Measurements from ENCODE around the gene KL. TPM values are rescaled to one million over a fixed set of nuclear protein-coding genes. Genes with fewer than 3 reads are reported as not detected.

Gene KL
- total RNA-seq, 1 experiment from 2014 or later, result 0.52 TPM

GRCh38 chr13:33106656-33107360 lies 90.6 kb downstream of the KL start:
- Mint-ChIP-seq H3K27me3 (ENCODE audit: unreplicated experiment) (no peaks in the 10 kb centered on the region), H3K4me1 (ENCODE audit: low read depth, unreplicated experiment) (no peaks in the 10 kb centered on the region), H3K4me3 (ENCODE audit: low read depth, unreplicated experiment) (no peak overlapping the region), H3K36me3 (ENCODE audit: insufficient read depth, unreplicated experiment) (no peaks in the 10 kb centered on the region), H3K27ac (ENCODE audit: unreplicated experiment) (no peak overlapping the region), H3K9me3 (ENCODE audit: low read depth, unreplicated experiment) (no peaks in the 10 kb centered on the region)
- intact Hi-C loops (cut with micrococcal nuclease; ENCODE audit: unreplicated experiment), result no loop called here
- no TSS peak for BruUV-seq (replicated peaks)
- no peak for TF ChIP-seq CTCF (IDR thresholded peaks at IDR 0.05; ENCODE audit: unreplicated experiment)
- no peak for DNase-seq
- CTCF ChIA-PET, result no interaction called here

DNA sequence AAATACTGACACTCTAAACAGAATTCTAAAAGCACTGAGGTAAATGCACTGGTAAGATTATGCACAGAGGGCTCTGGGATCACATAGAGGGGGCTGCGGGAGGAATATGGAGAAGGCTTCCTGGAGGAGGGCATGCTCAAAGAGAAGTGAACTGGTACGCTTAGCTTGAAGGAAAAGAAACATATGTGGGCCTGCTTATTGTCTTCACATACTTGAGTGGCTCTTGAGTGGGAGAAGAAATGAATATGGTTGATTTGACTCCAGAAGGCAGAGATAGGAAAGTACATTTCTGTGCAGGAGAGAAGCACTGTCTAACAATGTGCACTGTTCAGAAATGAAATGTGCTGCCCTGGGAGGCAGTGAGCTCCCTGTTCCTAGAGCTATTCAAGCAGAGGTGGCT lies 91.1 kb downstream of the KL start:
- H3K36me3 Mint-ChIP-seq (ENCODE audit: insufficient read depth, unreplicated experiment), result no peaks in the 10 kb centered on the region
- intact Hi-C loops (cut with micrococcal nuclease; ENCODE audit: unreplicated experiment), result no loop called here
- no peak overlapping the region for H3K4me3 Mint-ChIP-seq (ENCODE audit: low read depth, unreplicated experiment)
- CTCF ChIA-PET, result no interaction called here
- no peaks in the 10 kb centered on the region for H3K27me3 Mint-ChIP-seq (ENCODE audit: unreplicated experiment)
- no peaks in the 10 kb centered on the region for H3K4me1 Mint-ChIP-seq (ENCODE audit: low read depth, unreplicated experiment)
- no peak for TF ChIP-seq CTCF (IDR thresholded peaks at IDR 0.05; ENCODE audit: unreplicated experiment)
- H3K9me3 Mint-ChIP-seq (ENCODE audit: low read depth, unreplicated experiment), result no peaks in the 10 kb centered on the region
- BruUV-seq (replicated peaks), result no TSS peak
- DNase-seq, result no peak
- H3K27ac Mint-ChIP-seq (ENCODE audit: unreplicated experiment), result no peak overlapping the region

DNA sequence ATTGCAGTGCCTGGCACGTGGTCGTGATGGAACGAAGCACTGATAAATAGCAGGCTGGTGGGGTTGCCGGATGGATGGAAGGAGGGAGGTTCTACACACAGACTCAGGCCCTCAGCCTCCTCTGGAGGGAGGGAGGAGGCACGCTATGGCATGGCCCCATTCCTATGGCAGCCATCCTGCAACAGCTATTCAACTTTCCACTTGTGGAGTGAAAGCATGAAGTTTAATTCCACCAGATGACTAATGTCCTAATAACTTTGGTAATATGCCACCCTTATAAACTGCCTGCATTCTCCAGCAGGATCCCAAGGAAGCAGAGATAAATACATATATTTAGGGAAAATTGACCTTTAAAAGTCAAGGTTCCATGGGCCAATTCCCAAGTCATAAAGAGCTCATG lies 92.4 kb downstream of the KL start:
- H3K27ac Mint-ChIP-seq (ENCODE audit: unreplicated experiment), result no peak overlapping the region
- no peak for TF ChIP-seq CTCF (IDR thresholded peaks at IDR 0.05; ENCODE audit: unreplicated experiment)
- BruUV-seq (replicated peaks), result no TSS peak
- H3K4me3 Mint-ChIP-seq (ENCODE audit: low read depth, unreplicated experiment), result no peak overlapping the region
- H3K4me1 Mint-ChIP-seq (ENCODE audit: low read depth, unreplicated experiment), result no peaks in the 10 kb centered on the region
- no peaks in the 10 kb centered on the region for H3K9me3 Mint-ChIP-seq (ENCODE audit: low read depth, unreplicated experiment)
- no peaks in the 10 kb centered on the region for H3K36me3 Mint-ChIP-seq (ENCODE audit: insufficient read depth, unreplicated experiment)
- no peaks in the 10 kb centered on the region for H3K27me3 Mint-ChIP-seq (ENCODE audit: unreplicated experiment)
- DNase-seq, result no peak
- intact Hi-C loops (cut with micrococcal nuclease; ENCODE audit: unreplicated experiment), result no loop called here
- CTCF ChIA-PET, result no interaction called here

- CTCF ChIA-PET, result no interaction called here
- H3K27me3 Mint-ChIP-seq (ENCODE audit: unreplicated experiment), result no peaks in the 10 kb centered on the region
- no peak for TF ChIP-seq CTCF (IDR thresholded peaks at IDR 0.05; ENCODE audit: unreplicated experiment)
- no peak for DNase-seq
- no peak overlapping the region for H3K27ac Mint-ChIP-seq (ENCODE audit: unreplicated experiment)
- no peak overlapping the region for H3K4me3 Mint-ChIP-seq (ENCODE audit: low read depth, unreplicated experiment)
- BruUV-seq (replicated peaks), result no TSS peak
- H3K9me3 Mint-ChIP-seq (ENCODE audit: low read depth, unreplicated experiment), result no peaks in the 10 kb centered on the region
- H3K4me1 Mint-ChIP-seq (ENCODE audit: low read depth, unreplicated experiment), result no peaks in the 10 kb centered on the region
- H3K36me3 Mint-ChIP-seq (ENCODE audit: insufficient read depth, unreplicated experiment), result no peaks in the 10 kb centered on the region
- intact Hi-C loops (cut with micrococcal nuclease; ENCODE audit: unreplicated experiment), result no loop called here
Observed at GRCh38 chr13:33109271-33109697, 93.1 kb downstream of the KL start.
